Adipose tissue (tissue), 3 donors: ENCODE results near the gene PRKACA. TPM values are rescaled to one million over a fixed set of nuclear protein-coding genes. Genes with fewer than 3 reads are reported as not detected.

Source experiments
- H3K27ac ChIP-seq: one replicate; pipeline ENCODE4 v1.5.1; 2013; ENCODE audit warnings: low read depth, low read length
- WGBS, 3 donors: extraction: QIAGEN DNeasy Blood & Tissue Kit; methylation state at CpG; one replicate each; pipeline ENCODE4 v1.1.7; 2013; 5-methylcytosine and 5-hydroxymethylcytosine counted together
- polyA plus RNA-seq, 3 donors: library from polyadenylated mRNA; stranded (reverse); fragments of 200-250 nt; gene quantifications; one replicate each; pipeline ENCODE4 v1.2.3, GENCODE V29; 2013
- donor health status: healthy with polysubstance abuse.
- donor health status: Bipolar disorder and iron deficiency.
- donor health status: healthy.

Gene PRKACA
- 10 to 100 TPM; 29.8 to 95.5 (median 73.2) TPM for polyA plus RNA-seq

GRCh38 chr19:14117668-14118164, at the start of gene PRKACA:
Gene PRKACA, minus strand, starts transcription at chr19:14117762. Its CDS starts 215 bp downstream, at chr19:14117547.
- H3K27ac ChIP-seq: peak within 1 kb of the TSS; percentile 96
- 0 to 1% (median 0%) methylated on average over 35 to 65 of the region's 67 CpGs for WGBS, 3 donors

- 24 to 75% (median 32%) methylated on average over 9 to 12 of the region's 12 CpGs for WGBS, 3 donors
- H3K27ac ChIP-seq: no peak overlapping the region
Observed at GRCh38 chr19:14166999-14167575, 49.5 kb upstream of the PRKACA start.

GRCh38 chr19:14165990-14166830, 48.6 kb upstream of the PRKACA start:
- H3K27ac ChIP-seq: no peak overlapping the region
- WGBS, 3 donors: 49 to 77% (median 56%) methylated on average over 20 of the region's 20 CpGs

GRCh38 chr19:14164724-14165493, 47.3 kb upstream of the PRKACA start:
- WGBS, 3 donors: 80 to 83% (median 82%) methylated on average over 13 to 16 of the region's 16 CpGs
- H3K27ac ChIP-seq: no peak overlapping the region

- no peak overlapping the region for H3K27ac ChIP-seq
- 76 to 83% (median 77%) methylated on average over 10 to 11 of the region's 11 CpGs for WGBS, 3 donors
Observed at GRCh38 chr19:14164082-14164481, 46.5 kb upstream of the PRKACA start.

GRCh38 chr19:14162871-14163297, 45.3 kb upstream of the PRKACA start:
- WGBS, 3 donors: 96 to 97% (median 96%) methylated on average over 38 of the region's 38 CpGs

GRCh38 chr19:14161305-14161704, 43.7 kb upstream of the PRKACA start:
- WGBS, 3 donors: 95 to 96% (median 95%) methylated on average over 13 to 19 of the region's 19 CpGs
- H3K27ac ChIP-seq: no peak overlapping the region

More at GRCh38 chr19:14162871-14163297, 45.3 kb upstream of the PRKACA start:
- no peak overlapping the region for H3K27ac ChIP-seq

GRCh38 chr19:14160017-14160703, 42.6 kb upstream of the PRKACA start:
- no peak overlapping the region for H3K27ac ChIP-seq
- 87 to 89% (median 88%) methylated on average over 24 to 25 of the region's 25 CpGs for WGBS, 3 donors

GRCh38 chr19:14159059-14159458, 41.5 kb upstream of the PRKACA start:
- 73 to 80% (median 78%) methylated on average over 12 of the region's 12 CpGs for WGBS, 3 donors

GRCh38 chr19:14158276-14159023, 40.9 kb upstream of the PRKACA start:
- 87 to 90% (median 89%) methylated on average over 16 of the region's 16 CpGs for WGBS, 3 donors
- no peak overlapping the region for H3K27ac ChIP-seq

More at GRCh38 chr19:14159059-14159458, 41.5 kb upstream of the PRKACA start:
- H3K27ac ChIP-seq: no peak overlapping the region

GRCh38 chr19:14156971-14157717, 39.6 kb upstream of the PRKACA start:
- WGBS, 3 donors: 90 to 92% (median 91%) methylated on average over 26 of the region's 26 CpGs
- no peak overlapping the region for H3K27ac ChIP-seq

- no peak overlapping the region for H3K27ac ChIP-seq
- WGBS, 3 donors: 88 to 93% (median 93%) methylated on average over 12 of the region's 12 CpGs
Observed at GRCh38 chr19:14156122-14156521, 38.6 kb upstream of the PRKACA start.

GRCh38 chr19:14155371-14155770, 37.8 kb upstream of the PRKACA start:
- no peak overlapping the region for H3K27ac ChIP-seq
- 95 to 97% (median 96%) methylated on average over 12 to 17 of the region's 17 CpGs for WGBS, 3 donors

- 93 to 94% (median 93%) methylated on average over 12 of the region's 12 CpGs for WGBS, 3 donors
- no peak overlapping the region for H3K27ac ChIP-seq
Observed at GRCh38 chr19:14152713-14153112, 35.2 kb upstream of the PRKACA start.

- 88 to 92% (median 91%) methylated on average over 40 to 47 of the region's 47 CpGs for WGBS, 3 donors
- no peak overlapping the region for H3K27ac ChIP-seq
Observed at GRCh38 chr19:14150770-14151661, 33.5 kb upstream of the PRKACA start.
